Parathyroid adenoma (tissue), 2 donors: ENCODE results near the gene PRSS56.

Experiments
- H2AFZ ChIP-seq: fragments of 300-600 bp; sonication (generic); one replicate; pipeline ENCODE4 v1.7.0; 2017; ENCODE audit warnings: antibody characterized with exemption, mild to moderate bottlenecking
- H3K27ac ChIP-seq: fragments of 300-600 bp; sonication (generic); one replicate; pipeline ENCODE4 v1.7.0; 2017
- H3K27me3 ChIP-seq: fragments of 300-600 bp; sonication (generic); one replicate; pipeline ENCODE4 v1.7.0; 2017; ENCODE audit warnings: low read length; ENCODE audit not compliant: control insufficient read depth, insufficient read depth
- H3K36me3 ChIP-seq: fragments of 300-600 bp; sonication (generic); one replicate; pipeline ENCODE4 v1.7.0; 2017; ENCODE audit warnings: low read length; ENCODE audit not compliant: control insufficient read depth, insufficient read depth
- H3K4me1 ChIP-seq: fragments of 300-600 bp; sonication (generic); one replicate; pipeline ENCODE4 v1.7.0; 2017; ENCODE audit warnings: control low read depth
- H3K4me2 ChIP-seq: fragments of 300-600 bp; sonication (generic); one replicate; pipeline ENCODE4 v1.7.0; 2017; ENCODE audit warnings: low read length
- H3K4me3 ChIP-seq: fragments of 300-600 bp; sonication (generic); one replicate; pipeline ENCODE4 v1.7.0; 2017; ENCODE audit warnings: low read depth, low read length
- H3K79me2 ChIP-seq: fragments of 300-600 bp; sonication (generic); one replicate; pipeline ENCODE4 v1.7.0; 2017; ENCODE audit warnings: control low read depth
- H3K9ac ChIP-seq: fragments of 300-600 bp; sonication (generic); one replicate; pipeline ENCODE4 v1.7.0; 2017; ENCODE audit warnings: mild to moderate bottlenecking
- H3K9me3 ChIP-seq: fragments of 300-600 bp; sonication (generic); one replicate; pipeline ENCODE4 v1.7.0; 2017; ENCODE audit warnings: low read length; ENCODE audit not compliant: control insufficient read depth
- TF ChIP-seq, protein P1 (sequence below): fragments of 300-600 bp; sonication (generic); IDR thresholded peaks from one replicate; pipeline ENCODE4 v1.7.0; 2017; ENCODE audit warnings: antibody characterized with exemption, mild to moderate bottlenecking
- donor health status: primary hyperparathyroidism.

Gene PRSS56

DNA sequence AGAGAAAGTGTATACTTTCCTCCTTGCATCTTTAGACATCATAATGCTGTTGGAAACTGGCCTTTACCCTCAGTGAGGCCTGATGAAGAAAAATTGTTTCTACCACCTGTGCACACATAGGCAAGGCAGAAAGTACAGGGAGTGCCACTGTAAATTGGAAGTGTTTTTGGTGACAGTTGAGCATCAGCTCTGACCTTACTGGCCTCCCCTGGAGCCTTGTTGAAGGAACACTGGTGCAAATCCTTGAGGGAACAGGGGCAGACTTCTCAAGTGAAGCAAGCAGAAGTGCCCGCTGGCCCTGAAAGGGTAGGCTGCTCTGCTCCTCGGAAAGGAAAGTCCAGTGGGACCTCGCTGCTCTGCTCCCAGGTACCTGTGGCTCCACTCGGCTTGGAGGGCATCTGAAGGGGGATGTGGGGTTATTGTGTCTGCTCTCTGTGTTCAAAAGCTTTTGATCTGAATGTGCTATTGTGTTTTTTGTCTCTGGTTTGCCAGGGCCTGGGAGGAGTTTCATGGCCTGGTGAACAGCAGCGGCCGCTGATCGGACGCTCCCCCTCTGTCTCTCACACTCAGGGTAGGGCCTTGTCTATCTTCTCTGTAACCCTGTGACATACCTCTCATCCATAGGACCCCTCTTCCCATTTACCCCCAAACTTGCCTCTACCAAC, 53.7 kb downstream of the PRSS56 start:
- TF ChIP-seq, protein P1, sequence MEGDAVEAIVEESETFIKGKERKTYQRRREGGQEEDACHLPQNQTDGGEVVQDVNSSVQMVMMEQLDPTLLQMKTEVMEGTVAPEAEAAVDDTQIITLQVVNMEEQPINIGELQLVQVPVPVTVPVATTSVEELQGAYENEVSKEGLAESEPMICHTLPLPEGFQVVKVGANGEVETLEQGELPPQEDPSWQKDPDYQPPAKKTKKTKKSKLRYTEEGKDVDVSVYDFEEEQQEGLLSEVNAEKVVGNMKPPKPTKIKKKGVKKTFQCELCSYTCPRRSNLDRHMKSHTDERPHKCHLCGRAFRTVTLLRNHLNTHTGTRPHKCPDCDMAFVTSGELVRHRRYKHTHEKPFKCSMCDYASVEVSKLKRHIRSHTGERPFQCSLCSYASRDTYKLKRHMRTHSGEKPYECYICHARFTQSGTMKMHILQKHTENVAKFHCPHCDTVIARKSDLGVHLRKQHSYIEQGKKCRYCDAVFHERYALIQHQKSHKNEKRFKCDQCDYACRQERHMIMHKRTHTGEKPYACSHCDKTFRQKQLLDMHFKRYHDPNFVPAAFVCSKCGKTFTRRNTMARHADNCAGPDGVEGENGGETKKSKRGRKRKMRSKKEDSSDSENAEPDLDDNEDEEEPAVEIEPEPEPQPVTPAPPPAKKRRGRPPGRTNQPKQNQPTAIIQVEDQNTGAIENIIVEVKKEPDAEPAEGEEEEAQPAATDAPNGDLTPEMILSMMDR: no peak
- Histone ChIP-seq H3K4me1 (no peaks in the 10 kb centered on the region), H3K36me3 (no peaks in the 10 kb centered on the region), H3K4me2 (no peak overlapping the region), H3K79me2 (no peaks in the 10 kb centered on the region), H3K27me3 (no peaks in the 10 kb centered on the region), H3K9ac (no peak overlapping the region), H2AFZ (no peak overlapping the region), H3K27ac (no peak overlapping the region), H3K4me3 (no peak overlapping the region), H3K9me3 (no peaks in the 10 kb centered on the region)

DNA sequence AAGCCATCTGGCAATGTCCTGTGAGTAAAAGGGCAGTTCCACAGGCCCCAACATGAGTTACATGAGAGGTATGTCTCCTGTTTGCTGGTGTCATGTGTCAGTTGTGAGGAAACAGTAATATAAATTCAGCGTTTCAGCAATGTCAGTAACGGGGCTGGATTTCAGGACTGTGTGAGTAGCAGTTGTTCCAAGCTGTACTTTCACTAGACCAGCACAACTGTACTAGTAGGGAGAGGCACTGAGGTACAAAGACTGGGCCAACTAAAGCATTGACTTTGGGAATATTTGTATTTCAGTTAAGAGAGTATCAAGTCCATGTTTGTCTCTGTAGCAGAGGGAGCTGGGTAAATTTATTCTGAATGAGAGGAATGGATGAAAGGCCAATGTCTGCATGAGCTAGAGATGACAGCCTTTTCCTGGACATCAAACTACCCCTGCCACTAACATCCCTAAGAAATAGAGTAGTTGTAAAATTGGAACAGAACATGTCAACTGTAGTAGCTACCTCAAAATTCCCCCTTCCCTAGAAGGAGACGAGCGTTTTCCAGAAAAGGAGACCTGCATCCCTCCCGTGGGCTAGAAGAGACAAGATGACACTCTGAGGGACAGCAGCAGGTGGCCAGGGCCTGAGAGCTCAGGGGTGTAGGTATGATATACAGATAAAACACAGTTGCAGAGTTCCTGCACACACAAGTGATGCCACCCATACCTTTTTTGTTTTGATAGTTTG, 54.7 kb downstream of the PRSS56 start:
- H3K9ac ChIP-seq: no peak overlapping the region
- no peak overlapping the region for H3K4me3 ChIP-seq
- H2AFZ ChIP-seq: no peak overlapping the region
- no peaks in the 10 kb centered on the region for H3K79me2 ChIP-seq
- H3K4me2 ChIP-seq: no peak overlapping the region
- H3K4me1 ChIP-seq: no peaks in the 10 kb centered on the region
- TF ChIP-seq, protein P1: no peak
- no peak overlapping the region for H3K27ac ChIP-seq
- H3K27me3 ChIP-seq: no peaks in the 10 kb centered on the region
- no peaks in the 10 kb centered on the region for H3K36me3 ChIP-seq
- H3K9me3 ChIP-seq: no peaks in the 10 kb centered on the region
